OCI-LY1 (cell line): ENCODE measurements around the gene IL1RAPL1.

ENCODE experiments used
- H2AFZ ChIP-seq: fragments of 200-600 bp; sonication (generic), shearing (Covaris generic); 2 replicates; pipeline ENCODE4 v1.6.0; 2014; ENCODE audit warnings: antibody characterized with exemption, mild to moderate bottlenecking, low read length
- H3F3A ChIP-seq: fragments of 200-600 bp; sonication (generic), shearing (Covaris generic); 2 replicates; pipeline ENCODE4 v1.6.0; 2014; ENCODE audit warnings: mild to moderate bottlenecking, antibody characterized with exemption, low read length, moderate library complexity; ENCODE audit not compliant: insufficient read depth
- H3K27ac ChIP-seq: fragments of 200-600 bp; sonication (generic); 2 replicates; pipeline ENCODE4 v1.5.1; 2014; ENCODE audit warnings: low read length, mixed run types, mild to moderate bottlenecking, low read depth; ENCODE audit not compliant: poor library complexity, severe bottlenecking
- H3K27me3 ChIP-seq: fragments of 200-600 bp; sonication (generic); 2 replicates; pipeline ENCODE4 v1.6.0; 2014; ENCODE audit warnings: antibody characterized with exemption, mild to moderate bottlenecking, low read length, moderate library complexity; ENCODE audit not compliant: insufficient read depth
- H3K36me3 ChIP-seq: fragments of 200-600 bp; sonication (generic); 2 replicates; pipeline ENCODE4 v1.6.1; 2014; ENCODE audit warnings: mild to moderate bottlenecking, antibody characterized with exemption, low read length, moderate library complexity, mixed read lengths; ENCODE audit not compliant: insufficient read depth
- H3K4me1 ChIP-seq: fragments of 200-600 bp; sonication (generic); 2 replicates; pipeline ENCODE4 v1.5.1; 2014; ENCODE audit warnings: mild to moderate bottlenecking, low read length, moderate library complexity; ENCODE audit not compliant: insufficient read depth, severe bottlenecking
- H3K4me2 ChIP-seq: fragments of 200-600 bp; sonication (generic), shearing (Covaris generic); 2 replicates; pipeline ENCODE4 v1.6.1; 2014; ENCODE audit warnings: low read length
- H3K4me3 ChIP-seq: fragments of 200-600 bp; sonication (generic); 2 replicates; pipeline ENCODE4 v1.5.1; 2014; ENCODE audit warnings: low read length, low read depth, mild to moderate bottlenecking, mixed read lengths; ENCODE audit not compliant: poor library complexity, severe bottlenecking
- H3K79me2 ChIP-seq: fragments of 200-600 bp; shearing (Covaris generic); 2 replicates; pipeline ENCODE4 v1.6.1; 2016; ENCODE audit warnings: mixed run types, low read length, mixed read lengths; ENCODE audit not compliant: insufficient read depth
- H3K9ac ChIP-seq: fragments of 200-600 bp; sonication (generic), shearing (Covaris generic); 2 replicates; pipeline ENCODE4 v1.6.1; 2014; ENCODE audit warnings: mild to moderate bottlenecking, low read length, mixed read lengths
- H3K9me2 ChIP-seq: fragments of 200-600 bp; sonication (generic), shearing (Covaris generic); 2 replicates; pipeline ENCODE4 v1.6.1; 2014; ENCODE audit warnings: low read depth, mild to moderate bottlenecking, low read length, mixed read lengths
- H3K9me3 ChIP-seq: fragments of 200-600 bp; shearing (Covaris generic); 2 replicates; pipeline ENCODE4 v1.6.1; 2014; ENCODE audit warnings: low read length, mixed read lengths
- H4K20me1 ChIP-seq: fragments of 200-600 bp; sonication (generic), shearing (Covaris generic); 2 replicates; pipeline ENCODE4 v1.6.0; 2016; ENCODE audit warnings: mild to moderate bottlenecking, low read length; ENCODE audit not compliant: insufficient read depth
- CTCF ChIP-seq: fragments of 200-600 bp; sonication (generic), shearing (Covaris generic); IDR thresholded peaks from 2 replicates; pipeline ENCODE4 v1.5.1; 2017; ENCODE audit warnings: mild to moderate bottlenecking, antibody characterized with exemption, low read length, moderate library complexity, mixed read lengths
- EZH2 ChIP-seq: fragments of 200-600 bp; sonication (generic), shearing (Covaris generic); IDR thresholded peaks from 2 replicates; pipeline ENCODE4 v1.8.0; 2017; ENCODE audit warnings: borderline replicate concordance, mixed run types, mild to moderate bottlenecking, antibody characterized with exemption, low read length, moderate library complexity, mixed read lengths

IL1RAPL1 gene

GRCh38 chrX:29242856-29243255, 655.6 kb downstream of the IL1RAPL1 start:
- no peak overlapping the region for H3K9ac ChIP-seq
- TF ChIP-seq EZH2 (no peak), CTCF (no peak)
- no peaks in the 10 kb centered on the region for H3K9me2 ChIP-seq
- H2AFZ ChIP-seq: no peak overlapping the region
- H3K4me1 ChIP-seq: no peaks in the 10 kb centered on the region
- no peaks in the 10 kb centered on the region for H3K27me3 ChIP-seq
- no peaks in the 10 kb centered on the region for H3F3A ChIP-seq
- H3K27ac ChIP-seq: no peak overlapping the region
- H3K79me2 ChIP-seq: no peaks in the 10 kb centered on the region
- no peaks in the 10 kb centered on the region for H4K20me1 ChIP-seq
- no peaks in the 10 kb centered on the region for H3K36me3 ChIP-seq
- H3K9me3 ChIP-seq: no peaks in the 10 kb centered on the region
- H3K4me3 ChIP-seq: no peak overlapping the region
- H3K4me2 ChIP-seq: no peak overlapping the region

- Histone ChIP-seq H3K27ac (no peak overlapping the region), H3K4me3 (no peak overlapping the region), H3K79me2 (no peaks in the 10 kb centered on the region), H3K9ac (no peak overlapping the region), H3K9me3 (no peaks in the 10 kb centered on the region), H3K4me1 (no peaks in the 10 kb centered on the region), H3F3A (no peaks in the 10 kb centered on the region), H3K4me2 (no peak overlapping the region), H3K36me3 (no peaks in the 10 kb centered on the region), H3K27me3 (no peaks in the 10 kb centered on the region), H4K20me1 (no peaks in the 10 kb centered on the region), H3K9me2 (no peaks in the 10 kb centered on the region), H2AFZ (no peak overlapping the region)
- TF ChIP-seq CTCF (no peak), EZH2 (no peak)
Measured at GRCh38 chrX:29243942-29244341, 656.7 kb downstream of the IL1RAPL1 start.

- H3K27me3 ChIP-seq: no peaks in the 10 kb centered on the region
- no peaks in the 10 kb centered on the region for H3F3A ChIP-seq
- H3K4me3 ChIP-seq: no peak overlapping the region
- no peaks in the 10 kb centered on the region for H4K20me1 ChIP-seq
- no peak overlapping the region for H3K4me2 ChIP-seq
- H3K79me2 ChIP-seq: no peaks in the 10 kb centered on the region
- H3K27ac ChIP-seq: no peak overlapping the region
- no peak overlapping the region for H3K9ac ChIP-seq
- no peaks in the 10 kb centered on the region for H3K9me3 ChIP-seq
- H3K9me2 ChIP-seq: no peaks in the 10 kb centered on the region
- no peaks in the 10 kb centered on the region for H3K4me1 ChIP-seq
- TF ChIP-seq EZH2 (no peak), CTCF (no peak)
- H3K36me3 ChIP-seq: no peaks in the 10 kb centered on the region
- no peak overlapping the region for H2AFZ ChIP-seq
Measured at GRCh38 chrX:29254515-29254914, 667.3 kb downstream of the IL1RAPL1 start.
